Articular chondrocyte of knee joint (primary cell): Measurements from ENCODE around the gene C10orf105. TPM values are rescaled to one million over a fixed set of nuclear protein-coding genes. Genes with fewer than 3 reads are reported as not detected.

Experiments
- total RNA-seq: library from RNA; depleted of rRNA; stranded (reverse); fragments of >200 nt; gene quantifications from 2 replicates; pipeline ENCODE4 v1.2.3, GENCODE V29; 2012

The C10orf105 gene
- total RNA-seq, result 1.8 and 2.9 TPM in 2 replicates

GRCh38 chr10:71719464-71720201 is at the start of gene C10orf105:
Gene C10orf105 (minus strand): TSS chr10:71719778. CDS start chr10:71716337, 3,441 bp downstream.

Other genes starting within 250 kb of the C10orf105 start
- 87.6 and 150 TPM in 2 replicates for gene VSIR, start 53.7 kb upstream of the C10orf105 start, total RNA-seq
- gene PSAP, start 131.5 kb upstream of the C10orf105 start, total RNA-seq, result 584 and 591 TPM in 2 replicates
- gene CHST3, start 244.6 kb upstream of the C10orf105 start, total RNA-seq, result 33.7 and 36.1 TPM in 2 replicates